IPS-18c (cell line): ENCODE measurements around the gene CST6.
"Not testable (repeated sequence)": the region's sequence is repeated elsewhere in the genome, so short reads cannot be mapped to it uniquely, and the experiment has no call there.

Source experiments
- H3K4me3 ChIP-seq: 2 replicates; pipeline ENCODE4 v1.7.0; 2013; ENCODE audit warnings: low read depth, mild to moderate bottlenecking, low read length, moderate library complexity; ENCODE audit not compliant: insufficient read depth
- H3K9me3 ChIP-seq: one replicate; pipeline ENCODE4 v1.6.1; 2013; ENCODE audit warnings: mild to moderate bottlenecking, low read length, moderate library complexity; ENCODE audit not compliant: control insufficient read depth, insufficient read depth

The CST6 gene

GRCh38 chr11:66010036-66010435 lies 1.8 kb upstream of the CST6 start:
- not testable (repeated sequence) for H3K4me3 ChIP-seq, H3K9me3 ChIP-seq

DNA sequence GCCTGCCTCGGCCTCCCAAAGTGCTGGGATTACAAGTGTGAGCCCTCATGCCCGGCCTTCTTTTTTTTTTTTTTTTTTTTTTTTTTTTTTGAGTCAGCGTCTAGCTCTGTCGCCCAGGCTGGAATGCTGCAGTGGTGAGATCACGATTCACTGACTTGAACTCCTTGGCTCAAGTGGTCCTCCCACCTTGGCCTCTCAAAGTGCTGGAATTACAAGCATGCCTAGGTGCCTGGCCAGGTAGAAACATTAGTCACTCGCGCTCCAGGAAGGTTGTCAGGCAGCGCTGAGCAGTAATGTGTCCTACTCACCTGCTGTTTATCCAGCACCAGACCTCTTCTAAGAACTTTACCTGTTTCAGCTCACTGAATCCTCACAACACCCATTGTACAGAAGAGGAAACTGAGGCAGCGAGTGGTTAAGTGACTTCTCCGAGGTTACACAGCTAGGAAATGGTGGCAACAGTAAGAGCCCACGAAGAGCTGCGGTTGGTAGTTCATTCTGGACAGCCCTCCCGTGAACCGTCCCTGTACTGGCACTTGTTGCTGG lies 496 bp upstream of the CST6 start:
- Histone ChIP-seq H3K9me3 (no peaks in the 10 kb centered on the region), H3K4me3 (no peak overlapping the region)

- Histone ChIP-seq H3K4me3 (no peak overlapping the region), H3K9me3 (no peaks in the 10 kb centered on the region)
Observed at GRCh38 chr11:66012371-66012945, 650 bp downstream of the CST6 start.

- H3K4me3 ChIP-seq = no peak overlapping the region
Observed at GRCh38 chr11:66012946-66013761, 1.3 kb downstream of the CST6 start.

DNA sequence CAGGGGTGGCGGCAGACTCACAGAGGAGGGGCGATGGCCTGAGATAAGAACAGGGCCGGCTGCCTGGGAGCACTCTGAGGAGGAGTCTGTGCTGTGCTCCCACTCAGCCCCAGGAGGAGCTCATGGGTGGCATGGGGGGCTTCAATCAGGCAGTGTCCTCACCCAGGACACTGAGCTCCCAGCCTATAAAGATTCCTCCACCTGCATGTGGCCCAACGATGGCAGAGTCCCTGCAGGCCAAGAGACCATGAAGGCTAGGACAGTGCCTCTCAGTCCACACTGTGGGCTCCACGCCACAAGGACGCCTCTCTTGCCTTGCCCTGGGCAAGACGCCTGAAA lies 1.9 kb downstream of the CST6 start:
- H3K9me3 ChIP-seq = no peaks in the 10 kb centered on the region

More at GRCh38 chr11:66012946-66013761, 1.3 kb downstream of the CST6 start:
- H3K9me3 ChIP-seq = no peaks in the 10 kb centered on the region

GRCh38 chr11:66014804-66015453 lies 3.1 kb downstream of the CST6 start:
- no peaks in the 10 kb centered on the region for H3K9me3 ChIP-seq
- no peak overlapping the region for H3K4me3 ChIP-seq

More for the DNA sequence above, 1.9 kb downstream of the CST6 start:
- no peak overlapping the region for H3K4me3 ChIP-seq

DNA sequence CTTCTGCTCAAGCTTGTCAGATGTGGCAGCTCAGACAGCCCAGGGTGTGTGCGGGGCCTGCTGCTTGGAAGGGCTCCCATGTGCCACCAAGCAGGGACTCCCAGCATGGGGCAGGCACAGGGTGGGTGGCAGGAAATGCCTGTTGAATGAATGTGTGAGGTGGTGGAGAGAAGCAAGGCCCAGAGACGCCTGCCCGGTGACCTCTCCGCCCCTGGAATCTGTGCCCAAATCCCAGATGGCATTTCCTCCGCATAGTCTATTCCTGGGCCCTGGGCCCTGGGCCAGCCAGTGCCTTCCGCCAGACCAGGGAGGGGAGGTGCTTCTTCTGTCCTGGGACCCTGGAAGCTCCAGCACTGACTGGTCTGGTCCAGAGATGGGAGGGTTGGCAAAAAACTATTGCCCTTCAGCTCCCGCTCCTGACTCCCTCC lies 3.7 kb downstream of the CST6 start:
- Histone ChIP-seq H3K9me3 (no peaks in the 10 kb centered on the region), H3K4me3 (no peak overlapping the region)

GRCh38 chr11:66015936-66016792 lies 4.4 kb downstream of the CST6 start:
- Histone ChIP-seq H3K9me3 (no peaks in the 10 kb centered on the region), H3K4me3 (no peak overlapping the region)

DNA sequence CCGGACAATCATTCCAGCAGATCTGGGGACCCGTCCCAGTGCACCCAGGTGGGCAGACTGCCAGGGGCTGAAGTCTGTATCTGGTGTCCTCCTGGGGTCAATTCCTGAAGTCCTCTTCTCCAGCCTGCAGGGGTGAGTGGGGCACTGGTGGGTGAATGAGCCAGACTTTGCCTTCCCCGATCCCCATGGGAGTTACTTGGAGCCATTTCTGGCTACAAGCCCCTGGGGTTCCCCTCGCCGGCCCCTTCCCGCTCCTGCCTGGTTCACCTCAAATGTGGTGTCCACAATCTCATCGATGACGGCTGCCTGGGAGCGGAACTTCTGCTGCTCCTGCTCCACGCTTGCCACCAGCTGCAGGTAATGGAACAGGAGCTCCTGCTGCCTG lies 5.0 kb downstream of the CST6 start:
- Histone ChIP-seq H3K9me3 (no peaks in the 10 kb centered on the region), H3K4me3 (no peak overlapping the region)

DNA sequence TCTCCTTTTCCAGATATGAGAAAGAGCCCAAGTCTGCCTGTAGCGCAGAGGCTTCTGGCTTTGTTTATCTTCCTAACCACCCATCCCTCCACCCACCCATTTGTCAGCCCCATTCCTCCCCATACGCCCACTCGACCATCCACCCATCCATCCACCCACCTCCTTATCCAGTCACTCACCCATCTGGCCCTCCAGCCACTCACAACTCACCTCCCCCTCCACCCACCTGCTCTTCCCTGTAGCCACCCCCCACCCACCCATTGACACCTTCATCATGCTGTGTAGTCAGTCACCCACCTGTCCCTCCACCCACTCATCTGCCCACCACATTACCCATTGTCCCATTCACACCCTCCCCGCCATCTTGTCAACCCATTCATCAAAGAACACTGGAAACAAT lies 5.5 kb downstream of the CST6 start:
- Histone ChIP-seq H3K9me3 (no peaks in the 10 kb centered on the region), H3K4me3 (no peak overlapping the region)

DNA sequence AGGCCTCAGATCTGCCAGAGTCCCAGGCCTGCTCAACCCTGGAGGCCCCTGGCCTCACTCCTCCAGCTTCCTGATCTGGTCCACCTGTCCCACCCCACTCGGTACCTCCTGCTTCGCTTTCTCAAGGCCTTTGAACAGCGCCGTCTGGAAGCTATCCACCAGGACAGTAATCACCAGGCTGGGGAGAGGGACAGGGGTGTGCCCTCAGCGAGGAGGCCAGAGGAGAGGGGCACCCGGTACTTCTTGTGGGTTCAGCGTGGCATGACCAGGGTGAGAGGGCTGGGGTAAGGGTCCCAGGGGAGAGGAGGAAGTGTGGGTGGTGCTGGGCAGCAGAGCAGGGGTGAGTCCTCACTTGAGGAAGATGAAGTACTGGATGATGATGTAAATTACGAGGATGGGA lies 8.4 kb downstream of the CST6 start:
- no peak overlapping the region for H3K4me3 ChIP-seq
- no peaks in the 10 kb centered on the region for H3K9me3 ChIP-seq

- H3K9me3 ChIP-seq = no peaks in the 10 kb centered on the region
- H3K4me3 ChIP-seq = no peak overlapping the region
Observed at GRCh38 chr11:66020618-66021357, 9.0 kb downstream of the CST6 start.

- H3K4me3 ChIP-seq = no peak overlapping the region
Observed at GRCh38 chr11:66022401-66023185, 10.8 kb downstream of the CST6 start.

GRCh38 chr11:66023186-66023440 lies 11.3 kb downstream of the CST6 start:
- H3K4me3 ChIP-seq, H3K9me3 ChIP-seq: not testable (repeated sequence)

More at GRCh38 chr11:66022401-66023185, 10.8 kb downstream of the CST6 start:
- H3K9me3 ChIP-seq = no peaks in the 10 kb centered on the region

- Histone ChIP-seq H3K9me3 (no peaks in the 10 kb centered on the region), H3K4me3 (no peak within 1 kb of the TSS)
Observed at GRCh38 chr11:66026017-66026529, 14.3 kb downstream of the CST6 start, which contains the start of gene CATSPER1. CATSPER1 (minus strand) TSS chr11:66026479; CDS start chr11:66026379, 100 bp downstream.
